ENCODE data around the gene ELN.

Gene ELN

GRCh38 chr7:74053589-74054186 is 25.7 kb downstream of the ELN start:
- TF ChIP-seq CTCF (IDR thresholded peaks at IDR 0.05; ENCODE audit: unreplicated experiment in 3 of 3): no peak
- Mint-ChIP-seq H3K4me1 (peaks cover 5% of the 10 kb centered on the region), H3K27me3 (ENCODE audit: low read depth) (peaks cover 32% of the 10 kb centered on the region), H3K27ac (no peak overlapping the region), H3K4me3 (no peak overlapping the region), H3K9me3 (no peaks in the 10 kb centered on the region), H3K36me3 (ENCODE audit: low read depth) (no peaks in the 10 kb centered on the region)

GRCh38 chr7:74056096-74056915 is 28.3 kb downstream of the ELN start:
- no peak overlapping the region for H3K4me3 Mint-ChIP-seq

GRCh38 chr7:74057216-74057925 is 29.4 kb downstream of the ELN start:
- Mint-ChIP-seq H3K27ac (no peak overlapping the region), H3K4me1 (no peaks in the 10 kb centered on the region), H3K27me3 (ENCODE audit: low read depth) (peaks cover 28% of the 10 kb centered on the region), H3K4me3 (no peak overlapping the region), H3K9me3 (no peaks in the 10 kb centered on the region), H3K36me3 (ENCODE audit: low read depth) (no peaks in the 10 kb centered on the region)
- no peak for TF ChIP-seq CTCF (IDR thresholded peaks at IDR 0.05; ENCODE audit: unreplicated experiment in 3 of 3)

More at GRCh38 chr7:74056096-74056915, 28.3 kb downstream of the ELN start:
- Mint-ChIP-seq H3K4me1 (peaks cover 2% of the 10 kb centered on the region), H3K9me3 (no peaks in the 10 kb centered on the region), H3K27me3 (ENCODE audit: low read depth) (peaks cover 32% of the 10 kb centered on the region), H3K36me3 (ENCODE audit: low read depth) (no peaks in the 10 kb centered on the region), H3K27ac (no peak overlapping the region)
- TF ChIP-seq CTCF (IDR thresholded peaks at IDR 0.05; ENCODE audit: unreplicated experiment in 3 of 3): no peak

GRCh38 chr7:74057987-74058386 is 30.0 kb downstream of the ELN start:
- Mint-ChIP-seq H3K9me3 (no peaks in the 10 kb centered on the region), H3K27ac (no peak overlapping the region), H3K4me3 (no peak overlapping the region), H3K27me3 (ENCODE audit: low read depth) (peaks cover 28% of the 10 kb centered on the region), H3K36me3 (ENCODE audit: low read depth) (no peaks in the 10 kb centered on the region), H3K4me1 (no peaks in the 10 kb centered on the region)
- no peak for TF ChIP-seq CTCF (IDR thresholded peaks at IDR 0.05; ENCODE audit: unreplicated experiment in 3 of 3)

- no peaks in the 10 kb centered on the region for H3K36me3 Mint-ChIP-seq (ENCODE audit: low read depth)
- no peak overlapping the region for H3K27ac Mint-ChIP-seq
Observed at GRCh38 chr7:74058486-74058885, 30.5 kb downstream of the ELN start.

More at GRCh38 chr7:74058486-74058885, 30.5 kb downstream of the ELN start:
- Mint-ChIP-seq H3K4me3 (no peak overlapping the region), H3K4me1 (no peaks in the 10 kb centered on the region), H3K27me3 (ENCODE audit: low read depth) (peaks cover 27% of the 10 kb centered on the region), H3K9me3 (no peaks in the 10 kb centered on the region)
- TF ChIP-seq CTCF (IDR thresholded peaks at IDR 0.05; ENCODE audit: unreplicated experiment in 3 of 3): no peak
